Measurements from ENCODE around the gene ABCE1.

DNA sequence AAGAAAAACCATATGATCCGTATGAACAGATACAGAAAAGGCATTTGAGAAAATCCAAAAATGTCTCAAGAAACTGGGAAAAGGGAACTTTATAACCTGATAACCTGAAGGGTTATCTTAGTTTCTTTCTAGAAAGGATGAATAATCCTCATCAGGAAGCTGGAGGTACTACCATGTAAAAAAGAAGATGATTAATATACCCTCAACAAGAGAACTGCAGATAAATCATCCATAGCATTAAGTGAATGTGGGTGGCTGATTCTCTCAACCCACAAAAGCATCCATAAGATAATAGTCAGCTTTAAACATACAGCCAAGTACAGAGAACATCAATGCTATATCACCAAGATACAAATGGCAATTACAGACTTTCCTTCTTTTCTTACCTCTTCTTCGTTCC lies 26.6 kb upstream of the ABCE1 start:
- TF ChIP-seq POLR2A (IDR thresholded peaks at IDR 0.05; ENCODE audit: low read depth, low read length) (no peak), TAF1 (IDR thresholded peaks at IDR 0.05; ENCODE audit: low read depth, low read length) (no peak)
